Left lung (tissue), 14 donors: ENCODE results near the gene MICAL2. TPM values are rescaled to one million over a fixed set of nuclear protein-coding genes. Genes with fewer than 3 reads are reported as not detected.

ENCODE experiments used
- ATAC-seq: fragments of 200-7000 bp; cut with Tn5 transposase; one replicate; pipeline ENCODE4 v1.9.1; 2020; ENCODE audit warnings: moderate library complexity
- DNase-seq, 4 donors: peaks; one replicate each; pipeline ENCODE4 v3.0.0-alpha.2; 2013 to 2020
- H3K27ac ChIP-seq, 2 donors: fragments of 200-600 bp; sonication (generic) in 1 of 2; one replicate each; pipeline versions ENCODE4 v1.5.0 to v1.8.0; 2020 to 2021
- H3K27me3 ChIP-seq, 2 donors: fragments of 200-600 bp; sonication (generic) in 1 of 2; one replicate each; pipeline versions ENCODE4 v1.5.0 to v1.8.0; 2020 to 2021
- H3K36me3 ChIP-seq, 2 donors: fragments of 200-600 bp; sonication (generic) in 1 of 2; one replicate each; pipeline versions ENCODE4 v1.5.0 to v1.8.0; 2020 to 2021
- H3K4me1 ChIP-seq, 2 donors: fragments of 200-600 bp; one replicate each; pipeline ENCODE4 v1.8.0; 2021
- H3K4me3 ChIP-seq, 2 donors: fragments of 200-600 bp; sonication (generic) in 1 of 2; one replicate each; pipeline versions ENCODE4 v1.5.0 to v1.8.0; 2020 to 2021; ENCODE audit warnings: mild to moderate bottlenecking in 1 of 2
- H3K9me3 ChIP-seq, 2 donors: fragments of 200-600 bp; sonication (generic) in 1 of 2; one replicate each; pipeline versions ENCODE4 v1.5.0 to v1.8.0; 2020 to 2021
- intact Hi-C, 2 donors: fragments of 100-400 bp; cut with DNase I; formaldehyde crosslinking; loops; one replicate each; pipeline versions ENCODE4 v1.11.2 to v1.14.2; 2022
- long read RNA-seq, 12 donors: library from polyadenylated mRNA in 2 of 12; unstranded in 2 of 12; transcript quantifications; one replicate each; pipeline ENCODE4 v2.0.0 and lab custom pipeline, GENCODE V29; 2019 to 2026
- polyA plus RNA-seq, 6 donors: library from polyadenylated mRNA; unstranded; fragments of 120-200 nt; gene quantifications; one replicate each; pipeline ENCODE4 v1.2.1, GENCODE V29; 2013; ENCODE audit not compliant: insufficient read length in 6 of 6
- total RNA-seq, 2 donors: library from RNA; stranded (reverse); fragmentation: NEBNext Ultra II Directional; extraction: Animal tissue kit (Norgen Biotek cat#: 25700); gene quantifications; one replicate each; pipeline ENCODE4 v1.2.1, GENCODE V29; 2021
- TF ChIP-seq, protein P1 (sequence below), 2 donors: fragments of 200-600 bp; sonication (generic) in 1 of 2; IDR thresholded peaks; one replicate each; pipeline versions ENCODE4 v1.5.0 to v1.8.0; 2021; ENCODE audit warnings: antibody characterized with exemption in 2 of 2
- donor health status: DM: no; HTN: yes; CAD: no.
- donor health status: DM: no; HTN: no; CAD: no.

Gene MICAL2, protein sequence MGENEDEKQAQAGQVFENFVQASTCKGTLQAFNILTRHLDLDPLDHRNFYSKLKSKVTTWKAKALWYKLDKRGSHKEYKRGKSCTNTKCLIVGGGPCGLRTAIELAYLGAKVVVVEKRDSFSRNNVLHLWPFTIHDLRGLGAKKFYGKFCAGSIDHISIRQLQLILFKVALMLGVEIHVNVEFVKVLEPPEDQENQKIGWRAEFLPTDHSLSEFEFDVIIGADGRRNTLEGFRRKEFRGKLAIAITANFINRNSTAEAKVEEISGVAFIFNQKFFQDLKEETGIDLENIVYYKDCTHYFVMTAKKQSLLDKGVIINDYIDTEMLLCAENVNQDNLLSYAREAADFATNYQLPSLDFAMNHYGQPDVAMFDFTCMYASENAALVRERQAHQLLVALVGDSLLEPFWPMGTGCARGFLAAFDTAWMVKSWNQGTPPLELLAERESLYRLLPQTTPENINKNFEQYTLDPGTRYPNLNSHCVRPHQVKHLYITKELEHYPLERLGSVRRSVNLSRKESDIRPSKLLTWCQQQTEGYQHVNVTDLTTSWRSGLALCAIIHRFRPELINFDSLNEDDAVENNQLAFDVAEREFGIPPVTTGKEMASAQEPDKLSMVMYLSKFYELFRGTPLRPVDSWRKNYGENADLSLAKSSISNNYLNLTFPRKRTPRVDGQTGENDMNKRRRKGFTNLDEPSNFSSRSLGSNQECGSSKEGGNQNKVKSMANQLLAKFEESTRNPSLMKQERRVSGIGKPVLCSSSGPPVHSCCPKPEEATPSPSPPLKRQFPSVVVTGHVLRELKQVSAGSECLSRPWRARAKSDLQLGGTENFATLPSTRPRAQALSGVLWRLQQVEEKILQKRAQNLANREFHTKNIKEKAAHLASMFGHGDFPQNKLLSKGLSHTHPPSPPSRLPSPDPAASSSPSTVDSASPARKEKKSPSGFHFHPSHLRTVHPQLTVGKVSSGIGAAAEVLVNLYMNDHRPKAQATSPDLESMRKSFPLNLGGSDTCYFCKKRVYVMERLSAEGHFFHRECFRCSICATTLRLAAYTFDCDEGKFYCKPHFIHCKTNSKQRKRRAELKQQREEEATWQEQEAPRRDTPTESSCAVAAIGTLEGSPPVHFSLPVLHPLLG
- total RNA-seq (100 to 1,000 TPM; 242 to 293 TPM), polyA plus RNA-seq (100 to 1,000 TPM in 1 of 6 donors, 10 to 100 TPM in 5; 49.8 to 134 (median 76.8) TPM)
- long read RNA-seq, donor 1, full-length matches to known transcripts, result 2 of 7 reads
- long read RNA-seq, donor 1, partial matches to known transcripts, result 5 of 7 reads
- long read RNA-seq, donor 1, other reads (novel, unspliced or antisense), result 0 of 7 reads
- long read RNA-seq, donor 2, partial matches to known transcripts, result 0 of 1 reads
- long read RNA-seq, donor 2, other reads (novel, unspliced or antisense), result 0 of 1 reads
- long read RNA-seq, donor 3, result 0 reads
- long read RNA-seq, donor 4, partial matches to known transcripts, result 2 of 13 reads
- long read RNA-seq, donor 4, other reads (novel, unspliced or antisense), result 9 of 13 reads
- long read RNA-seq, donor 5, partial matches to known transcripts, result 5 of 5 reads
- long read RNA-seq, donor 5, other reads (novel, unspliced or antisense), result 0 of 5 reads
- long read RNA-seq, donor 6, result 0 reads
- long read RNA-seq, donor 7, result 0 reads
- long read RNA-seq, donor 8, partial matches to known transcripts, result 0 of 1 reads
- long read RNA-seq, donor 8, other reads (novel, unspliced or antisense), result 0 of 1 reads
- long read RNA-seq, donor 9, result 0 reads
- long read RNA-seq, donor 10, partial matches to known transcripts, result 4 of 11 reads
- long read RNA-seq, donor 10, other reads (novel, unspliced or antisense), result 5 of 11 reads
- long read RNA-seq, donor 11, partial matches to known transcripts, result 0 of 1 reads
- long read RNA-seq, donor 11, other reads (novel, unspliced or antisense), result 0 of 1 reads
- long read RNA-seq, donor 12, partial matches to known transcripts, result 0 of 1 reads
- long read RNA-seq, donor 12, other reads (novel, unspliced or antisense), result 0 of 1 reads

DNA sequence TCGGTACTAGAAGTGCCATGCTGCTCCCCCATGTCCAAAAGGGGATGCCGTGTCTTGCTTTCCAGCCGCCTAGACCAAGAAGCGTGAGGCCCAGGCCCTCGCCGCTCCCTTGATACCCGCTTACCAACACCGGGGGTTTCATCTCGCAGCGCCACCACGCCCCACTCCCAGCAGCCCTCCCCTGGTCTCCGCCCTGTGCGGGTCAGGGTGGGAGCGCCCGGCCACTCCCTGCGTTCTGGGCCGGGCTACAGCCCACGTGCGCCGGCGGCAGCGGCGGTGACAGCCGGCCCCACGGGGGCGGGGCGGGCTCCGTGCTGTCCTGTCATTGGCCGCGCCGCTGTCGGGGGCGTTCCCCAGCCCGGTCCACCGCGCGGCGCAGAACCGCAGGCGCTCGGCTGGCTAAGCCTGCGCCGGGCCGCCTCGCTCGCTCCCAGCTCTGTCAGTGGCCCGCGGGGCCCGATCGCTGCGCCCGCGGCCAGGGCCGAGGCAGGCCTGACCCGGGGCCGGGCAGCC is at the start of gene MICAL2:
TSS of gene MICAL2 (plus strand) at position 390 of the 513 bp plus-strand sequence. CDS start 51,566 bp downstream, outside the sequence.
- Histone ChIP-seq H3K4me3 (peak within 1 kb of the TSS; percentile 87 to 88), H3K9me3 (no peaks in the 10 kb centered on the region), H3K27ac (peak within 1 kb of the TSS; percentile 80 to 81), H3K27me3 (no peaks in the 10 kb centered on the region), H3K36me3 (no peaks in the 10 kb centered on the region), H3K4me1 (peaks cover 12 to 52% of the 10 kb centered on the region in 2 donors)
- intact Hi-C loops, result no loop called here
- TF ChIP-seq, protein P1, sequence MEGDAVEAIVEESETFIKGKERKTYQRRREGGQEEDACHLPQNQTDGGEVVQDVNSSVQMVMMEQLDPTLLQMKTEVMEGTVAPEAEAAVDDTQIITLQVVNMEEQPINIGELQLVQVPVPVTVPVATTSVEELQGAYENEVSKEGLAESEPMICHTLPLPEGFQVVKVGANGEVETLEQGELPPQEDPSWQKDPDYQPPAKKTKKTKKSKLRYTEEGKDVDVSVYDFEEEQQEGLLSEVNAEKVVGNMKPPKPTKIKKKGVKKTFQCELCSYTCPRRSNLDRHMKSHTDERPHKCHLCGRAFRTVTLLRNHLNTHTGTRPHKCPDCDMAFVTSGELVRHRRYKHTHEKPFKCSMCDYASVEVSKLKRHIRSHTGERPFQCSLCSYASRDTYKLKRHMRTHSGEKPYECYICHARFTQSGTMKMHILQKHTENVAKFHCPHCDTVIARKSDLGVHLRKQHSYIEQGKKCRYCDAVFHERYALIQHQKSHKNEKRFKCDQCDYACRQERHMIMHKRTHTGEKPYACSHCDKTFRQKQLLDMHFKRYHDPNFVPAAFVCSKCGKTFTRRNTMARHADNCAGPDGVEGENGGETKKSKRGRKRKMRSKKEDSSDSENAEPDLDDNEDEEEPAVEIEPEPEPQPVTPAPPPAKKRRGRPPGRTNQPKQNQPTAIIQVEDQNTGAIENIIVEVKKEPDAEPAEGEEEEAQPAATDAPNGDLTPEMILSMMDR (IDR thresholded peaks at IDR 0.05), result no peak
- ATAC-seq, result peak; percentile 95
- DNase-seq, result peak; percentile 75 to 97 (median 90)

GRCh38 chr11:12061851-12062560 is 48.4 kb upstream of the MICAL2 start:
- no peak overlapping the region for H3K27ac ChIP-seq
- H3K36me3 ChIP-seq, result no peaks in the 10 kb centered on the region
- H3K9me3 ChIP-seq, result peaks cover 0 to 6% of the 10 kb centered on the region in 2 donors
- H3K4me1 ChIP-seq, result peaks cover 5 to 18% of the 10 kb centered on the region in 2 donors
- no peak for DNase-seq
- TF ChIP-seq, protein P1 (IDR thresholded peaks at IDR 0.05), result no peak
- intact Hi-C loops, result no loop called here
- H3K27me3 ChIP-seq, result no peaks in the 10 kb centered on the region
- no peak for ATAC-seq
- no peak overlapping the region for H3K4me3 ChIP-seq

DNA sequence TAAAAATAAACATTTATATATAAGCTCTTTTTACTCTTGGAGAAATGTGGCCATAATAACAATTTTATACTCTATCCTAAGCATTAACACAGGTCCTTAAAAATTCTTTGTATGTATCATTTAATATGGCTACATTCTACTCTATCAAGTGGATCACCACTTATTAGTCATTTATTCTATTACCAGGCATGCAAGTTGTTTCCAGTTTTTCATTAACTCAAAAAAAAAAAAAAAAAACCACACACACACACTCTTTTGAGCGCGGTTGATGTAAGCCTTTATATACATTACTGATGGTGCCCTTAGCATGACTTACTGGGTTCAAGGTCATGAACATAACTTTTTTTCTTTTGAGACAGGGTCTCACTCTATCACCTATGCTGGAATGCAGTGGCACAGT is 47.1 kb upstream of the MICAL2 start:
- no peak for ATAC-seq
- TF ChIP-seq, protein P1 (IDR thresholded peaks at IDR 0.05), result no peak

More for the DNA sequence above, 47.1 kb upstream of the MICAL2 start:
- no peaks in the 10 kb centered on the region for H3K9me3 ChIP-seq
- H3K4me1 ChIP-seq, result peaks cover 8 to 22% of the 10 kb centered on the region in 2 donors
- no peak overlapping the region for H3K4me3 ChIP-seq
- H3K36me3 ChIP-seq, result no peaks in the 10 kb centered on the region
- DNase-seq, result no peak
- H3K27ac ChIP-seq, result no peak overlapping the region
- H3K27me3 ChIP-seq, result no peaks in the 10 kb centered on the region
- intact Hi-C loops, result no loop called here
